HG03571 (cell line): Measurements from ENCODE around the gene MFSD2B.
A peak's percentile ranks its signal among the peaks of the same experiment; 100 is the strongest.
"Not testable (repeated sequence)": the region's sequence is repeated elsewhere in the genome, so short reads cannot be mapped to it uniquely, and the experiment has no call there.

ENCODE experiments used
- ATAC-seq: cut with Tn5 transposase; IDR thresholded peaks from one replicate; pipeline ENCODE4 v1.9.1; 2021; ENCODE audit not compliant: unreplicated experiment

MFSD2B gene

DNA sequence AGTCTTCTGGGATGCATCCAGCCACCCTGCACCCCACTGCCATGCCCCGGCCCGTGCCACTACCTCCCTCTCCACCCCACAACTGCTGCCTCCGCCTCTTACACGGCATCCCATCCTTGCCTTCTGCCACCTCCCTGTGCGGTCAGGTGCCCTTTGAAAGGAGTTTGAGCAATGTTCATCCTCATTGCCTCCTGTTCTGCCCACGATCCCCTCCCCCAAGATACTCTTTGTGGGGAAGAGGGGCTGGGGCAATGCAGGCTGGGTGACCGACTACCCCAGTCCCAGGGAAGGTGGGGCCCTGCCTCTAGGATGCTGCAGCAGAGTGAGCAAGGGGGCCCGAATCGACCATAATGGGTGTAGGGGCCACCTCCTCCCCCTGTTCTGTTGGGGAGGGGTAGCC lies 8.4 kb downstream of the MFSD2B start:
- ATAC-seq, result no peak

DNA sequence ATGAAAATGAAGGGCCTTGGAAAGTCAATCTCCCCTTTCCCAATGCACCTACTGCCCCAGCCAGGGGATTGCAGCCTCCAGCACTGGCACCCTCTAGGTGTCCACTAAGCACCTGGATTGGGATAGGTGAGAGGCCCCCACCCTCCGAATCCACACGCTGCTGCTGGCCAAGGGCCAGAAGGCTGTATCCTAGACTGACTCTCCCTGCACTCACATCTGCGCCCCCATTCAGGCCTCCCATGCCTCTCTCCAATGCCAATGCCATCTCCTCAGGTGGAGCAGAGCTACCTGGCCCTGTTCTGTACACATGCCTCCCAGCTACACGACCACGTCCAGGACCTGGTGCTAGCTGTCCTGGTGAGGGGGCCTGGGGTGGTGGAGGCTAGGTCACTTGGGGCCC lies 9.8 kb downstream of the MFSD2B start:
- no peak for ATAC-seq

- no peak for ATAC-seq
Measured at GRCh38 chr2:24020244-24020643, 10.4 kb downstream of the MFSD2B start.

- ATAC-seq, result no peak
Measured at GRCh38 chr2:24021122-24021998, 11.5 kb downstream of the MFSD2B start.

- ATAC-seq, result no peak
Measured at GRCh38 chr2:24022324-24022974, 12.6 kb downstream of the MFSD2B start.

DNA sequence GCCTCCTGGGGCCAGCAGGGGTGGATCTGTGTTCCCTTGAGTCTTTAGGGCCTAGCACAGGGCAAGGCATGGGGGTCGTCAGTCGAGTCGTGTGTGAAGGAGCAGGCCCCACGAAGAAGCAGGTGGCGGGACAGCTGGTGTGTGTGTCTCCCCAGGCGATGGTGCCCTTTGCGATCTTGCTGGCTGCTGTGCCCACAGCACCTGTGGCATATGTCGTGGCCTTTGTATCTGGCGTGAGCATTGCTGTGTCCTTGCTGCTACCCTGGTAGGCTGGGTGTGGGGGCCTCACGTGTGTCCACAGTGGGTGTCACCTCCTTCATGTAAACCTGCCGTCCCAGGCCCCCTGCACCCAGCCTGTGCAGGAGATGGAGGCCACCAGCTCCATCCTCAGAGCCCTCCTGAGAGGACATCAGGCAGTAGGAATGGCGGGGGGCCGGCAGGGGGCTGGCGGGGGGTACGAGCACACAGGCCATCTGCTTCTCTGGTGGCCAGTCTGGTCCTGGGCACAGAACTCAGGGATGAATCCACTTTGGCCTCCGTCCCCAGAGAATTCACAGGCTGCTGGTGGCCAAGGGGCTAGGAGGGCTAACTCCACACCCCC lies 13.2 kb downstream of the MFSD2B start:
- no peak for ATAC-seq

DNA sequence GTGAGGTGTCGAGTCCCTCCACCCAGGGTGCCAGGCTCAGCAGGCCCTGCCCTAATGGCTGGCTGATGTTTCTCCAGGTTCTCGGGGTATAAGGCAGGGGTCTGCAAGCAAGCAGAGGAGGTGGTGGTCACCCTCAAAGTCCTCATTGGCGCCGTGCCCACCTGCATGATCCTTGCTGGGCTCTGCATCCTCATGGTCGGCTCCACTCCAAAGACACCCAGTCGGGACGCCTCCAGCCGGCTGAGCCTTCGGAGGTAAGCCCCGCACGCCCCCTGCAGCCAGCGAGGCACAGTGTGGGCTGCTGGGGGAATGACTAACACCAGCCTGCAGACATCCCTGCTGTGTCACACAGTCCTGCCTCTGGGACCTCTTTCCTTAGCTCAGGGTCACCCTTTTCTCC lies 14.1 kb downstream of the MFSD2B start:
- no peak for ATAC-seq

DNA sequence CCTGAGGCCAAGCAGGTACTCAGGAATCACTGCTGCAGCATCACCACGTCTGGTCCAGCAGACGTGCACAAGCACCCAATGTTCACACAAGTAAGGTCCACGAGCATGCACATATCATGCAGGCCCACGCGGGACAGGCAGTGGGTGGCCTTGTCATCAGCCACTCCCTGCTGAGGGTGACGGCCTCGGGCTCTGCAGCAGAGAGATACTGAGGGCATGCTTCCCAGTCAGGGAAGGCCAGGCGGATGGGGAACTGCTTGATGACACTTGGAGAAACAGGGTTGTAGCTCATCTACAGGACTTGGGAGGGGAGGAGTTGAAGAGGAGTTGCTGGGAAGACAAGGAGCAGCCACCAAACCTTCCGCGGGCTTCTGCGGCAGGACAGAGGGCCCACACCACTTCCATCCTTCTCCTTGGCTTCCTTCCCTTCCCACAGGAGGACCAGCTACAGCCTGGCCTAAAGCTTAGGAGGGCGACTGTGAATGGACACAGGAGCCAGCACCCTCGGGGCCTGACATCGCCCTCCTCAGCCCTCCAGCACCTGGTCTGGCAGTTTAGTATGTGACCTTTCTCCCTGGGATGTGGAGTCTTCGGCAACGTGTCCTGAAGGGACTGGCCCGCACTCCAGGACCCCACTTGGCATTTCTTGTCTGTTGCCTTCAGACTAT lies 15.2 kb downstream of the MFSD2B start:
- no peak for ATAC-seq

- ATAC-seq, result no peak
Measured at GRCh38 chr2:24026233-24026632, 16.3 kb downstream of the MFSD2B start.

- ATAC-seq, result no peak
Measured at GRCh38 chr2:24038786-24039499, 29.1 kb downstream of the MFSD2B start.

- no peak for ATAC-seq
Measured at GRCh38 chr2:24040511-24040910, 30.6 kb downstream of the MFSD2B start.

GRCh38 chr2:24043133-24043532 lies 33.2 kb downstream of the MFSD2B start:
- ATAC-seq, result not testable (repeated sequence)

GRCh38 chr2:24045511-24046508 lies 35.9 kb downstream of the MFSD2B start:
- no peak for ATAC-seq

DNA sequence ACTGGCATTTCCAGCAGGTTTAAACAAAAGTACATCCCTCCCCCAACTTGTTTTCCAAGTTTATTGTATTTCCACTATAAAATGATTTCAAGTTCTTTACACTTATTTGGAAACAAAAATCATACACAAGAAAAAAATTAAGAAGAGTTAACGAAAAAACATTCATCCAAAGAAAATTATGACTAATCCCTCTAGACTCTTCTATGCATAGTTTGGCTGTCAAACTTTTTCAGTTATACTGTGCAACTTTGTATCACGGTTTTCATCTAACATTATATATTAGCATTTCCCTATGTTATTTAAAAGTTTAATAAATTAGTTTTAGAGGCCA lies 36.7 kb downstream of the MFSD2B start:
- no peak for ATAC-seq

DNA sequence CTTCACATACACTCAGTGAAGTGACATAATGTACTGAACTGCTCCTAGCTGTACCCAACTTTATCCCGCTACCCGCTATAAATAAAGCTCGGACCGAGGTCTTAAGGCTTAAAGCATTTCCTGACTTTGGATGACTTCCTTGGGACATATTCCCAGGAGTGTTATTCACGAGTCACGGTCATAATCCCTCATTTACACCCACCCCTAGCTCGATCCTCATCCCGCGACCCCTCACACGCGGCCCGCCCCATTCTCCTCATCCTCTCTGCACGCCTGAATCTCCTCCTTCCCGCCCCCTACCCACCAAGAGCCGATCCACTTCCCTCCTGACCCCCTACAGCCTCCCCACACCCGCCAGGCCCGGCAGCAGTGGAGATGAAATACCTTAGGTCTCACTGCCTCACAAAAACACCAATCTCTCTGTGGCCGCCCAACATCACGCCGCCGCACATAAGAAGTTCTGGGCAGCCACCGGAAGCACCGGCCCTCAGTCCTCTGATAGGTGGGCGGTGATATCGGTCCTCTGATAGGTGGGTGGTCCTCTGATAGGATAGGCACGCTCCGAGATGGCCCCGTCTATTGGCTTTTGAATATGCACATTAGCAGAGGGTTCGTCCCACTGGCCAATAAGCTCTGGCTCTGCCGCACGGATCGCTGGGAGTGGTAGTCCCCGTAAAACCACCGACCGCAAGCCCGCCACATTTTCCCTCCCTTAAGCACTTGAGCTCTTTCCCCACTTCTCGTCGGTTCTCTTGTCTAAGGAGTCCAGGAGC lies 37.2 kb downstream of the MFSD2B start, which contains the start of gene WDCP:
Gene WDCP, minus strand, starts transcription at position 462 of the 773 bp plus-strand sequence. CDS start 7,897 bp downstream, outside the sequence.
- ATAC-seq, result peak; percentile 99

DNA sequence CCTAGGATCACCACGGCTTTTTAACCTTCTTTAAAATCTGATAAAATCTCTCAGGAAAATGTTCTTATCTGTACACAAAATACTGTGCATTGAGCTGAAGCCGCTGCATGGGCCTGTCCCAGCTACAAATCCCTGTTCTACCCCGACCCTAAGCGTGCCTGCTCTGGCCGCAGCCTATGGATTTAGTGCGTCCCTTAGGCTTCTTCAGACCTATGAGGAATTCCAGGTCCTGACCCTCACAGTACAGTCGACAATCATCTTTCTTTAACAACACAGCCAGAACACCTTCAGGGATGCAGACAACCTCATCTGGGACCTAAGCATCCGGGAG lies 37.8 kb downstream of the MFSD2B start:
- no peak for ATAC-seq

DNA sequence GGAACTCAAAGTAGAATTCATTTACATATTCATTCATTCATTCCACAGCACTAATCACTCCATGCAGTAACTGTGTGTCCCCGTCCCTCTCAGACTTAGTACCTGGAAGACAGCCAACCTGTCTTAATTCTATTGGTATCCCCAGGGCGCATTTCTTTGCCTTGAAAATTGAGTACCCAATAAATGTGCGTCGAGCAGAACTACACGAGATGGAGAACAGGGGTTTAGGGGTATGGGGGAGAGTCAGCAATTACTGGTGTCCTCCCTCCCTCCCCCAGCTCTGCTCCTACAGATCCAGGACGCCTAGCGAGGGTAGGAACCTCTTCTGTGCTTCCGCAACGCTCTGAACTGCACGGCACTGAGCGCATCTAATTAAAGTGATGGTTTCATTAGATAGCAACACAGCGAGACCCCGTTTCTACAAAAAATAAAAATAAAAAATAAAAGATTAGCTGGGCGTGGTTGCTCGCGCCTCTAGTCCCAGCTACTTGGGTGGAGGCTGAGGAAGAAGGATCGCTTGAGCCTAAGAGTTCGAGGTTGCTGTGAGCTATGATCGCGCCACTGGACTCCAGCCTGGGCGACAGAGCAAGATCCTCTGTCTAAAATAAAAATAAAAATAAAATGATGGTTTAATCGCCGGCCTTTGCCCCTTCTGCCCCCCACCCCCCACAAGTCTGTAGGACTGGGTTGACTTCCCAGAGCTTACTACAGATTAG lies 39.0 kb downstream of the MFSD2B start:
- no peak for ATAC-seq

DNA sequence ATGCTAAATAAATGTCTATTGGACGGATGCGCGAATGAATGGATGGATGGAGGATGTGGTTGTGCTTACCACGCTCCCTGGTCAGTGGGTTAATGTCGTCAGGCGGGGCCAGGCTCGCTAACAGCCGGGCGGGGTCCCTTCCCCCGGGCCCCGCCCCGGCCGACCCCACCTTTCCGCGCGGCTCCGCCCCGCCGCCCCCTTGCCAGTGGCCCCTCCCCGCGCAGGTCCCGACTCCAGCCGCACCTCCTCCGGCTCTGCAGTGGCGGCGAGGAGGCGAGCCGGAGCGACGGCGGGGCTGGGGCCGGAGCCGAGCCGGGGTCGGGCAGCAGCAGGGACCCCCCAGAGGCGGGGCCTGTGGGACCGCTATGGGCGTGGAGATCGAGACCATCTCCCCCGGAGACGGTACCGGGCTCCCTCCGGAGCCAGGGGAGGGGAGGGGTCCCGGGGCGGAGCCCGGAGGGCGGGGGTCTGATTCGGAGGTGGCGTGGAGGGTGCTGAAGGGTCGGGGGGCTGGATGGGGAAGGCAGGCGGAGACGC lies 39.7 kb downstream of the MFSD2B start, which contains the start of gene FKBP1B:
Gene FKBP1B, plus strand, starts transcription at position 257 of the 537 bp plus-strand sequence. Its CDS starts 109 bp downstream, at position 366.
- ATAC-seq, result no peak
